ENCODE measurements around the gene FGD6.

Gene FGD6

GRCh38 chr12:95205016-95205624 lies 12.1 kb downstream of the FGD6 start:
- Histone ChIP-seq H3K27me3 (no peaks in the 10 kb centered on the region), H3K4me3 (peak overlapping the region in 1 of 10 experiments; percentile 5; a peak in 1 of 20 replicates), H3K4me1 (peaks cover 49 to 80% (median 58%) of the 10 kb centered on the region in 10 experiments), H3K9ac (peak overlapping the region in 5 of 11 experiments; percentile 35 to 69 (median 54); a peak in 9 of 22 replicates), H3K36me3 (peaks cover 0 to 14% (median 4%) of the 10 kb centered on the region in 11 experiments; a peak in 3 of 22 replicates), H4K20me1 (no peaks in the 10 kb centered on the region; a peak in 1 of 22 replicates), H3K4me2 (peak overlapping the region in 10 of 11 experiments; percentile 72 to 91 (median 84); a peak in 18 of 22 replicates), H3K27ac (peak overlapping the region in 10 of 11 experiments; percentile 13 to 81 (median 72); a peak in 17 of 22 replicates), H3K9me3 (replicated peaks in 1 of 11) (peaks cover 0 to 10% (median 0%) of the 10 kb centered on the region in 11 experiments; a peak in 3 of 22 replicates)
- TF ChIP-seq Cebpa-rat (IDR thresholded peaks at IDR 0.05) = no peak

DNA sequence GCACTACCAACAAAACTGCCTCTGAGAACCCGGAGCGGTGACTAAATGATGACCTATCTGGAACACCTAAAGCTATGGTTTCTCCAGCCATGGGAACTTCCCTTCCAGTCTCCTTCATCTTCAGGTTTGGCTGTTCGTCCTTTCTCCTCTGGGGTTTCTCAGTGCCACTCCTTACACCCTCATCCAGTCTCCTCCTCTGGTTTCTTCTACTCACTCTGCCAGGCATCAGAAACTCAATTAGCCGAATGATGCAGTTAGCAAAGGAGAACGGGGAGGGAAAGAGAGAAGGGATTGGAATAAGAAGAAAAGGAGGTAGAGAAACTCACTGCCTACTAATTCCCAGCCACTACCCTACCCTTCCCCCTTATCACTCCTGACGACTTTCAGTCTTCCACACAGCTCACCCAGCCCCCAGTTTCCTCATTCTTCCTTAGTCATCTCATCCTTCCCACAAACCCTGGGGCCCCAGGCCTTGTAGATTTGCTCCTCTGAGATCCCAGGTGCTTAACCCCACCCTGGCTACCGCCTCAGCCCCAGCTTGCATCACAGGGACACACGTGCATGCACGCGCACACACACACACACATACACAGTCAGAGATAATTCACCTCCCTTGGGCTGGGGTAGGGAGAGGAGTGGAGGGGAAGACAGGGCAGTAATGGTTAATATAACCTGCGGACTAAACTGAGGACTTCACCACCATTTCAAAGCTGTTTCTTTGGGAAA lies 13.0 kb downstream of the FGD6 start:
- H3K36me3 ChIP-seq = peaks cover 0 to 14% (median 4%) of the 10 kb centered on the region in 11 experiments; a peak in 3 of 22 replicates
- H3K4me1 ChIP-seq = peaks cover 49 to 85% (median 58%) of the 10 kb centered on the region in 10 experiments
- H3K4me3 ChIP-seq = peak overlapping the region in 4 of 10 experiments; percentile 5 to 44 (median 22); a peak in 1 of 20 replicates
- peaks cover 0 to 10% (median 0%) of the 10 kb centered on the region in 11 experiments; a peak in 3 of 22 replicates for H3K9me3 ChIP-seq (replicated peaks in 1 of 11)
- H3K9ac ChIP-seq = peak overlapping the region in 8 of 11 experiments; percentile 3 to 69 (median 40); a peak in 11 of 22 replicates
- no peak for TF ChIP-seq Cebpa-rat (IDR thresholded peaks at IDR 0.05)
- H4K20me1 ChIP-seq = no peaks in the 10 kb centered on the region
- no peaks in the 10 kb centered on the region for H3K27me3 ChIP-seq
- peak overlapping the region in 10 of 11 experiments; percentile 44 to 81 (median 72); a peak in 20 of 22 replicates for H3K27ac ChIP-seq
- H3K4me2 ChIP-seq = peak overlapping the region; percentile 72 to 91 (median 82)

DNA sequence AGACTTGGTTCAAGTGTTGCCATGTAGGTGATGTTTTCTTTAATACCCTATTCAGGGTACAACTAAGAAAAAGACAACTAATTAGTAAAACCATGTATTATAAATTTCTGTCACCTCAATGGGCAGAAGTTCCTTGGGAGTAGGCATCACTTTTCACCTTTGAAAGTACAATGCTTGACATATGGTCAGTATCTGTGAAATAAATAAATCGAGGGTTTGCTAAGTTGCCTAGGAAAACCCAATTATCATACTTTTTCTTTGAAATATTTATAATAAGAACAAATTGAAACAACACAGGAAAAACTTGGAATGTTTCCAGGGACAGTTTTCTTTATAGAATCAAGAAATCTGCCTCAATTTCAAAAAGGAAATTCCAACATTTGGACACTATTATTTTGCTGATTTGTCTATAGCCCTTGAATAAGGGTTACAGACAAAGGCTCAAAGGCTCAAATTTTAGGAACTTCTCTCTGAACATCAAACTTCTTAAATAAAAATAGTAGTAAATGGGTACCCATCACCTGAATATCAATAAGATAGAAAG lies 13.7 kb downstream of the FGD6 start:
- Histone ChIP-seq H3K36me3 (peaks cover 0 to 10% (median 4%) of the 10 kb centered on the region in 11 experiments; a peak in 3 of 22 replicates), H3K27ac (peak overlapping the region; percentile 37 to 81 (median 72); a peak in 19 of 22 replicates)

DNA sequence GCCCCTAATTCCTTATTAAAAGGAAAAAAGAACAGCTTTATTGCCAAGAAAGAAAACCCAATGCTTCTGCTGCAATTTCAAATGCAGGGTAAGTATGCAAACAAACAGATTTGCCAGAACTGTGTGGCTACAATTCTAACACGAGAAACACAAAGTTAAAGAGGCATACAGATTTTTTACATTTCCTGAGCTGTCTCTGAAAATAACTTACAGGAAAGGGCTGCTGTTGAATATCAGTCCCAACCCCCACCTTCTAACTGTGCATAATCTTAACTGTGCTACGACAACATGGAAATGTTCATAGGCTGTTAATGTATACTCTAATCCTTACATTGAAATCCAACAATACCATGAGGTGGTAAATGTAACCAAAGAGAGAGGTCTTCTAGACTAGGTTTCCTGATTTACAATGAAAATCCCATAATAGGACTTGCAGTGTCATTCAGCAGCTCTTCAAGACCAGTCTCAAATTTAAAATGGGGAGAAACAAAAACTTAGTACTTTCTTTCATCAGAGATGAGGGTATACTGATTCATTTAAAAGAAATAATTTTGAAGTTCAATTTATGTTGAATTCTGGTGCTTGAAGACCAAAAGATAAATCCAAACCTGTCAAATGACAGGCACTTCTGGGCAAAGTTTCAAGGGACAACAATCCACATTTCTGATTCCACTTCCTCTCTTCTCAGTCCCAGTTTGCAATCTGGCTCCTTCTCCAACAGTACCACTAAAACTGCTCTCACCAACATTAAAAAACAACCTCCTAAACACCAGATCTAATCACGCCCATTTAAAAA lies 14.4 kb downstream of the FGD6 start:
- Histone ChIP-seq H3K27me3 (no peaks in the 10 kb centered on the region), H3K36me3 (peaks cover 0 to 13% (median 2%) of the 10 kb centered on the region in 11 experiments; a peak in 3 of 22 replicates), H3K4me3 (peak overlapping the region in 7 of 10 experiments; percentile 9 to 38 (median 17); a peak in 9 of 20 replicates), H3K4me1 (peaks cover 49 to 90% (median 58%) of the 10 kb centered on the region in 10 experiments), H3K4me2 (peak overlapping the region; percentile 72 to 91 (median 82)), H3K27ac (peak overlapping the region; percentile 35 to 81 (median 72); a peak in 19 of 22 replicates), H3K9me3 (replicated peaks in 1 of 11) (peaks cover 0 to 13% (median 6%) of the 10 kb centered on the region in 11 experiments; a peak in 8 of 22 replicates), H4K20me1 (no peaks in the 10 kb centered on the region), H3K9ac (peak overlapping the region; percentile 22 to 61 (median 48); a peak in 15 of 22 replicates)
- TF ChIP-seq Cebpa-rat (IDR thresholded peaks at IDR 0.05) = no peak

More for the DNA sequence above, 13.7 kb downstream of the FGD6 start:
- peaks cover 49 to 92% (median 58%) of the 10 kb centered on the region in 10 experiments for H3K4me1 ChIP-seq
- H3K9ac ChIP-seq = peak overlapping the region in 5 of 11 experiments; percentile 25 to 69 (median 57); a peak in 7 of 22 replicates
- H4K20me1 ChIP-seq = no peaks in the 10 kb centered on the region
- peak overlapping the region in 2 of 10 experiments; percentile 5 to 19; a peak in 1 of 20 replicates for H3K4me3 ChIP-seq
- no peaks in the 10 kb centered on the region for H3K27me3 ChIP-seq
- peak overlapping the region; percentile 72 to 91 (median 82) for H3K4me2 ChIP-seq
- peaks cover 0 to 10% (median under 1%) of the 10 kb centered on the region in 11 experiments; a peak in 8 of 22 replicates for H3K9me3 ChIP-seq (replicated peaks in 1 of 11)
- TF ChIP-seq Cebpa-rat (IDR thresholded peaks at IDR 0.05) = no peak

DNA sequence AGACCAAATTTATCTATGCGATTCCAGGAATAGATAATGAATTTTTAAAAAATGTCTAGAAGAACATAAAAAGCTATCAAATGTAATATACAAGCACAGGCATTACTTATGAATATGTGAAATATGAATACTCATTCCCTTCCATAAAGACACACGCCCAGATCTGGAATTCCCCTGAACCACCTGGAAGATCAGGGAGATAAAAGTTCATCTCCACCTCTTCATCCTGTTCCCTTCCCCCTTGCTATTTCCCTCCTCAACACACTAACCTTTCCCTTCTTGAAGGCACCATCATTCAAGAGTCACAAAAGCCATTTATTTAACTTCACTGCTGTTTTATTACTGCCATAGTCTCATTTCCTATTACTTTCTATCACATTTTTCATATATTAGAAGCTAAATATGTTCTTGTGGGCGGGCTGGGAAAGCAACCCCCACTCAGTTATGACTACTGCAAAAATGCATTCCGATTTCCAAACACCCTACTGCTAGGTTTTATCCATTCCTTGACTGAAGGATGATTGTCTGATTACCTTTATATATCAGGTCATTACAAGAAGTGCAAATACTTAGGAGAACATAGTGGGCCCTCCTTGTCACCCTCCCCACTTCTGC lies 16.1 kb downstream of the FGD6 start:
- 0 out of 22 replicates have a peak, but pooled peaks cover 0 to 5% (median 0%) of the 10 kb centered on the region in 11 experiments for H3K36me3 ChIP-seq
- H3K9ac ChIP-seq = no peak overlapping the region
- peak overlapping the region in 9 of 11 experiments; percentile 15 to 91 (median 81); a peak in 13 of 22 replicates for H3K4me2 ChIP-seq
- no peaks in the 10 kb centered on the region for H4K20me1 ChIP-seq
- TF ChIP-seq Cebpa-rat (IDR thresholded peaks at IDR 0.05) = no peak
- no peaks in the 10 kb centered on the region for H3K27me3 ChIP-seq
- H3K9me3 ChIP-seq (replicated peaks in 1 of 11) = peaks cover 0 to 6% (median 0%) of the 10 kb centered on the region in 11 experiments; a peak in 6 of 22 replicates
- no peak overlapping the region for H3K4me3 ChIP-seq
- H3K4me1 ChIP-seq = peaks cover 49 to 72% (median 56%) of the 10 kb centered on the region in 10 experiments
- peak overlapping the region in 3 of 11 experiments; percentile 61 to 81 (median 71); a peak in 3 of 22 replicates for H3K27ac ChIP-seq

GRCh38 chr12:95200128-95200894 lies 17.0 kb downstream of the FGD6 start:
- Histone ChIP-seq H3K27me3 (no peaks in the 10 kb centered on the region), H4K20me1 (no peaks in the 10 kb centered on the region), H3K4me3 (no peak overlapping the region), H3K36me3 (0 out of 22 replicates have a peak, but pooled peaks cover 0 to 5% (median 0%) of the 10 kb centered on the region in 11 experiments), H3K9ac (no peak overlapping the region), H3K4me2 (peak overlapping the region in 5 of 11 experiments; percentile 15 to 88 (median 72); a peak in 6 of 22 replicates), H3K27ac (no peak overlapping the region), H3K4me1 (peaks cover 43 to 64% (median 49%) of the 10 kb centered on the region in 10 experiments), H3K9me3 (replicated peaks in 1 of 11) (peaks cover 0 to 6% (median 0%) of the 10 kb centered on the region in 11 experiments; a peak in 6 of 22 replicates)
- TF ChIP-seq Cebpa-rat (IDR thresholded peaks at IDR 0.05) = no peak

DNA sequence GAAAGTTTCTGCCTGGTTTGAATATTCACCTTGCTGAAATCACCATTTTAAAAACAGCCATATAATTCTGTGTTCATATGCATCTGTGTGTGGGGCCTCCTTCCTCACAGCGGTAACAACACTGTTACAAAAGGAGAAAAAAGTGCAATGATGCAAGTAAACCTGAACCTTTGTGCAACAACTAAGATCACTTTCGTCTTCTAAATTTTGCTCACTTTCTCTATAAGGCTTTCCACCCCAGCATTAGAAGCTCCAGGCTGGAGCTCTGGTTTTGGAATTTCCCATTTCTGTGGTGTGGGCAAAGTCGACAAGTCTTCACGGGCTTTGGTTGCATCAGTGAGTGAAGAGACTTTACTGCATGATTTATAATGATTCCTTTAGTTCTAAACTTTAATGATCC lies 18.4 kb downstream of the FGD6 start:
- Histone ChIP-seq H3K4me1 (peaks cover 30 to 50% (median 36%) of the 10 kb centered on the region in 10 experiments), H3K36me3 (0 out of 22 replicates have a peak, but pooled peaks cover 0 to 5% (median 0%) of the 10 kb centered on the region in 11 experiments), H3K4me3 (no peak overlapping the region), H3K27me3 (no peaks in the 10 kb centered on the region), H3K4me2 (0 out of 22 replicates have a peak overlapping the region, but pooled peaks of 1 of the 11 experiments have one; percentile 19), H3K9me3 (replicated peaks in 1 of 11) (peaks cover 0 to 6% (median 0%) of the 10 kb centered on the region in 11 experiments; a peak in 6 of 22 replicates), H3K27ac (no peak overlapping the region), H4K20me1 (no peaks in the 10 kb centered on the region), H3K9ac (no peak overlapping the region)
- TF ChIP-seq Cebpa-rat (IDR thresholded peaks at IDR 0.05) = no peak

Data from BLaER1 treated with 17β-estradiol and CSF1 and Interleukin-3, amounts not matched to agents 10 nM and 100 nM (cell line).